Measurements from ENCODE around the gene TSPAN6.

DNA sequence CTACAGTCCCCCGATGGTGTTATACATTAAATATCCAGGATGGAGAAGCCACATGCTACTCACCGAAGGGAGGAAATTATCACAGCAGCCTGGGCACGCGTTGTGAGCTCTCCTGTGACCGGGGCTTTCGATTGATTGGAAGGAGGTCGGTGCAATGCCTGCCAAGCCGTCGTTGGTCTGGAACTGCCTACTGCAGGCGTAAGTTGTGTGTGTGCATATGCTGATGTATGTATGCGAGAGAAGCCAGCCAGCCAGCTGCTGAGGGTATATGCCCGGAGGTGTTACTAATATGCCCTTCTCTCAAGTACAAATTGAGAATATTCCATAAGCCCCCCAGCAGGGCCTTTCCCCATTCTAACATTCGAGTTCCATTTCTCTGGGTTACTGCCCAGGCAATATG lies 25.6 kb upstream of the TSPAN6 start:
- TF ChIP-seq, protein P1, sequence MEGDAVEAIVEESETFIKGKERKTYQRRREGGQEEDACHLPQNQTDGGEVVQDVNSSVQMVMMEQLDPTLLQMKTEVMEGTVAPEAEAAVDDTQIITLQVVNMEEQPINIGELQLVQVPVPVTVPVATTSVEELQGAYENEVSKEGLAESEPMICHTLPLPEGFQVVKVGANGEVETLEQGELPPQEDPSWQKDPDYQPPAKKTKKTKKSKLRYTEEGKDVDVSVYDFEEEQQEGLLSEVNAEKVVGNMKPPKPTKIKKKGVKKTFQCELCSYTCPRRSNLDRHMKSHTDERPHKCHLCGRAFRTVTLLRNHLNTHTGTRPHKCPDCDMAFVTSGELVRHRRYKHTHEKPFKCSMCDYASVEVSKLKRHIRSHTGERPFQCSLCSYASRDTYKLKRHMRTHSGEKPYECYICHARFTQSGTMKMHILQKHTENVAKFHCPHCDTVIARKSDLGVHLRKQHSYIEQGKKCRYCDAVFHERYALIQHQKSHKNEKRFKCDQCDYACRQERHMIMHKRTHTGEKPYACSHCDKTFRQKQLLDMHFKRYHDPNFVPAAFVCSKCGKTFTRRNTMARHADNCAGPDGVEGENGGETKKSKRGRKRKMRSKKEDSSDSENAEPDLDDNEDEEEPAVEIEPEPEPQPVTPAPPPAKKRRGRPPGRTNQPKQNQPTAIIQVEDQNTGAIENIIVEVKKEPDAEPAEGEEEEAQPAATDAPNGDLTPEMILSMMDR (IDR thresholded peaks at IDR 0.05), result no peak
- no peak for TF ChIP-seq POLR2A (IDR thresholded peaks at IDR 0.05)

Measured in adrenal gland (tissue), 5 donors.